ENCODE measurements around the gene ATP1A2.

ATP1A2 gene

GRCh38 chr1:160080381-160081100 is 35.0 kb upstream of the ATP1A2 start:
- Histone ChIP-seq H3K4me3 (ENCODE audit: low read depth, low read length) (no peak overlapping the region), H2AFZ (ENCODE audit: insufficient read depth, low read length, poor library complexity) (no peak overlapping the region), H3K36me3 (ENCODE audit: control insufficient read depth in 1 of 2, insufficient read depth in 2 of 2, low read length in 2 of 2) (no peaks in the 10 kb centered on the region), H3K4ac (ENCODE audit: low read depth, low read length) (no peak overlapping the region), H3K27me3 (ENCODE audit: insufficient read depth, low read length) (peaks cover 5% of the 10 kb centered on the region), H3K4me2 (ENCODE audit: low read length) (no peak overlapping the region), H3K23ac (ENCODE audit: low read length) (no peak overlapping the region), H3K4me1 (ENCODE audit: control insufficient read depth in 1 of 2, insufficient read depth in 2 of 2, low read length in 2 of 2) (peaks cover 2 to 3% of the 10 kb centered on the region in 2 experiments), H3K79me2 (ENCODE audit: control insufficient read depth, insufficient read depth, low read length, poor library complexity) (no peaks in the 10 kb centered on the region), H4K12ac (ENCODE audit: low read depth, low read length) (no peak overlapping the region), H4K91ac (ENCODE audit: low read depth, low read length) (no peak overlapping the region), H3K18ac (ENCODE audit: low read length) (no peak overlapping the region), H3K79me1 (ENCODE audit: low read length) (no peaks in the 10 kb centered on the region), H3K9ac (ENCODE audit: low read length) (no peak overlapping the region), H2AK5ac (ENCODE audit: low read length) (no peak overlapping the region), H2BK12ac (ENCODE audit: low read length) (no peak overlapping the region), H3K9me3 (ENCODE audit: insufficient read depth, low read depth, low read length) (no peaks in the 10 kb centered on the region), H3K14ac (ENCODE audit: low read length) (no peak overlapping the region), H2BK120ac (ENCODE audit: insufficient read depth, low read length, poor library complexity) (no peak overlapping the region), H2BK5ac (ENCODE audit: low read depth, low read length, poor library complexity) (no peak overlapping the region), H4K8ac (ENCODE audit: low read depth, low read length) (no peak overlapping the region), H3K27ac (ENCODE audit: low read depth, low read length) (no peak overlapping the region)
- no CpG with 5 or more reads among the region's 6 CpGs for WGBS (ENCODE audit: extremely low coverage, insufficient coverage, insufficient read length)
- DNase-seq = no peak

- no peaks in the 10 kb centered on the region for H3K36me3 ChIP-seq (ENCODE audit: control insufficient read depth in 1 of 2, insufficient read depth in 2 of 2, low read length in 2 of 2)
- peaks cover 2 to 3% of the 10 kb centered on the region in 2 experiments for H3K4me1 ChIP-seq (ENCODE audit: control insufficient read depth in 1 of 2, insufficient read depth in 2 of 2, low read length in 2 of 2)
- H3K14ac ChIP-seq (ENCODE audit: low read length) = no peak within 1 kb of the TSS
- no peak within 1 kb of the TSS for H4K8ac ChIP-seq (ENCODE audit: low read depth, low read length)
- no peak within 1 kb of the TSS for H3K9ac ChIP-seq (ENCODE audit: low read length)
- H3K4me3 ChIP-seq (ENCODE audit: low read depth, low read length) = no peak within 1 kb of the TSS
- H3K4ac ChIP-seq (ENCODE audit: low read depth, low read length) = no peak within 1 kb of the TSS
- peaks cover 5% of the 10 kb centered on the region for H3K27me3 ChIP-seq (ENCODE audit: insufficient read depth, low read length)
- DNase-seq = no peak
- H2AFZ ChIP-seq (ENCODE audit: insufficient read depth, low read length, poor library complexity) = no peak within 1 kb of the TSS
- no peaks in the 10 kb centered on the region for H3K9me3 ChIP-seq (ENCODE audit: insufficient read depth, low read depth, low read length)
- H3K27ac ChIP-seq (ENCODE audit: low read depth, low read length) = no peak within 1 kb of the TSS
- no peaks in the 10 kb centered on the region for H3K79me2 ChIP-seq (ENCODE audit: control insufficient read depth, insufficient read depth, low read length, poor library complexity)
- no peak within 1 kb of the TSS for H4K91ac ChIP-seq (ENCODE audit: low read depth, low read length)
- H3K4me2 ChIP-seq (ENCODE audit: low read length) = no peak within 1 kb of the TSS
- no peak within 1 kb of the TSS for H3K23ac ChIP-seq (ENCODE audit: low read length)
- no peak within 1 kb of the TSS for H2BK120ac ChIP-seq (ENCODE audit: insufficient read depth, low read length, poor library complexity)
- H2BK5ac ChIP-seq (ENCODE audit: low read depth, low read length, poor library complexity) = no peak within 1 kb of the TSS
- H4K12ac ChIP-seq (ENCODE audit: low read depth, low read length) = no peak within 1 kb of the TSS
- no CpG with 5 or more reads among the region's 14 CpGs for WGBS (ENCODE audit: extremely low coverage, insufficient coverage, insufficient read length)
- no peaks in the 10 kb centered on the region for H3K79me1 ChIP-seq (ENCODE audit: low read length)
- H2AK5ac ChIP-seq (ENCODE audit: low read length) = no peak within 1 kb of the TSS
- H3K18ac ChIP-seq (ENCODE audit: low read length) = no peak within 1 kb of the TSS
- H2BK12ac ChIP-seq (ENCODE audit: low read length) = no peak within 1 kb of the TSS
Observed at GRCh38 chr1:160081261-160081936, 34.2 kb upstream of the ATP1A2 start, which contains the start of gene KCNJ9. TSS of gene KCNJ9 (plus strand) at chr1:160081538. CDS start at chr1:160084031, 2,493 bp downstream.

- WGBS (ENCODE audit: extremely low coverage, insufficient coverage, insufficient read length) = no CpG with 5 or more reads among the region's 2 CpGs
- Histone ChIP-seq H2BK12ac (ENCODE audit: low read length) (no peak overlapping the region), H4K12ac (ENCODE audit: low read depth, low read length) (no peak overlapping the region), H4K8ac (ENCODE audit: low read depth, low read length) (no peak overlapping the region), H3K14ac (ENCODE audit: low read length) (no peak overlapping the region), H3K4me3 (ENCODE audit: low read depth, low read length) (no peak overlapping the region), H2BK120ac (ENCODE audit: insufficient read depth, low read length, poor library complexity) (no peak overlapping the region), H3K23ac (ENCODE audit: low read length) (no peak overlapping the region), H3K9ac (ENCODE audit: low read length) (no peak overlapping the region), H3K27ac (ENCODE audit: low read depth, low read length) (no peak overlapping the region), H3K36me3 (ENCODE audit: control insufficient read depth in 1 of 2, insufficient read depth in 2 of 2, low read length in 2 of 2) (no peaks in the 10 kb centered on the region), H3K4ac (ENCODE audit: low read depth, low read length) (no peak overlapping the region), H2AK5ac (ENCODE audit: low read length) (no peak overlapping the region), H3K4me1 (ENCODE audit: control insufficient read depth in 1 of 2, insufficient read depth in 2 of 2, low read length in 2 of 2) (peaks cover 2 to 3% of the 10 kb centered on the region in 2 experiments), H3K27me3 (ENCODE audit: insufficient read depth, low read length) (peaks cover 5% of the 10 kb centered on the region), H3K4me2 (ENCODE audit: low read length) (no peak overlapping the region), H3K79me2 (ENCODE audit: control insufficient read depth, insufficient read depth, low read length, poor library complexity) (no peaks in the 10 kb centered on the region), H3K9me3 (ENCODE audit: insufficient read depth, low read depth, low read length) (no peaks in the 10 kb centered on the region), H3K18ac (ENCODE audit: low read length) (no peak overlapping the region), H4K91ac (ENCODE audit: low read depth, low read length) (no peak overlapping the region), H2BK5ac (ENCODE audit: low read depth, low read length, poor library complexity) (no peak overlapping the region), H2AFZ (ENCODE audit: insufficient read depth, low read length, poor library complexity) (no peak overlapping the region), H3K79me1 (ENCODE audit: low read length) (no peaks in the 10 kb centered on the region)
- DNase-seq = no peak
Observed at GRCh38 chr1:160082487-160082886, 33.1 kb upstream of the ATP1A2 start.

- Histone ChIP-seq H4K8ac (ENCODE audit: low read depth, low read length) (no peak overlapping the region), H3K27me3 (ENCODE audit: insufficient read depth, low read length) (peaks cover 5% of the 10 kb centered on the region), H3K4me3 (ENCODE audit: low read depth, low read length) (no peak overlapping the region), H3K9ac (ENCODE audit: low read length) (no peak overlapping the region), H2BK12ac (ENCODE audit: low read length) (no peak overlapping the region), H3K36me3 (ENCODE audit: control insufficient read depth in 1 of 2, insufficient read depth in 2 of 2, low read length in 2 of 2) (no peaks in the 10 kb centered on the region), H3K9me3 (ENCODE audit: insufficient read depth, low read depth, low read length) (no peaks in the 10 kb centered on the region), H3K23ac (ENCODE audit: low read length) (no peak overlapping the region), H3K4me1 (ENCODE audit: control insufficient read depth in 1 of 2, insufficient read depth in 2 of 2, low read length in 2 of 2) (peaks cover 2 to 3% of the 10 kb centered on the region in 2 experiments), H4K91ac (ENCODE audit: low read depth, low read length) (no peak overlapping the region), H3K18ac (ENCODE audit: low read length) (no peak overlapping the region), H2AFZ (ENCODE audit: insufficient read depth, low read length, poor library complexity) (no peak overlapping the region), H2BK120ac (ENCODE audit: insufficient read depth, low read length, poor library complexity) (no peak overlapping the region), H2AK5ac (ENCODE audit: low read length) (no peak overlapping the region), H3K4me2 (ENCODE audit: low read length) (no peak overlapping the region), H3K79me1 (ENCODE audit: low read length) (no peaks in the 10 kb centered on the region), H3K79me2 (ENCODE audit: control insufficient read depth, insufficient read depth, low read length, poor library complexity) (no peaks in the 10 kb centered on the region), H3K27ac (ENCODE audit: low read depth, low read length) (no peak overlapping the region), H2BK5ac (ENCODE audit: low read depth, low read length, poor library complexity) (no peak overlapping the region), H3K14ac (ENCODE audit: low read length) (no peak overlapping the region), H4K12ac (ENCODE audit: low read depth, low read length) (no peak overlapping the region), H3K4ac (ENCODE audit: low read depth, low read length) (no peak overlapping the region)
- DNase-seq = no peak
- WGBS (ENCODE audit: extremely low coverage, insufficient coverage, insufficient read length) = no CpG with 5 or more reads among the region's 3 CpGs
Observed at GRCh38 chr1:160082926-160083325, 32.6 kb upstream of the ATP1A2 start.

All from trophoblast cell (in vitro differentiated cells and primary cell).